ENCODE data around the gene CSGALNACT2. TPM values are rescaled to one million over a fixed set of nuclear protein-coding genes. Genes with fewer than 3 reads are reported as not detected.

The CSGALNACT2 gene
- total RNA-seq, 1 experiment from 2014 or later: 13.4 TPM

- DNase-seq (ENCODE audit: low read depth): no peak
Observed at GRCh38 chr10:43200538-43201390, 62.5 kb downstream of the CSGALNACT2 start.

DNA sequence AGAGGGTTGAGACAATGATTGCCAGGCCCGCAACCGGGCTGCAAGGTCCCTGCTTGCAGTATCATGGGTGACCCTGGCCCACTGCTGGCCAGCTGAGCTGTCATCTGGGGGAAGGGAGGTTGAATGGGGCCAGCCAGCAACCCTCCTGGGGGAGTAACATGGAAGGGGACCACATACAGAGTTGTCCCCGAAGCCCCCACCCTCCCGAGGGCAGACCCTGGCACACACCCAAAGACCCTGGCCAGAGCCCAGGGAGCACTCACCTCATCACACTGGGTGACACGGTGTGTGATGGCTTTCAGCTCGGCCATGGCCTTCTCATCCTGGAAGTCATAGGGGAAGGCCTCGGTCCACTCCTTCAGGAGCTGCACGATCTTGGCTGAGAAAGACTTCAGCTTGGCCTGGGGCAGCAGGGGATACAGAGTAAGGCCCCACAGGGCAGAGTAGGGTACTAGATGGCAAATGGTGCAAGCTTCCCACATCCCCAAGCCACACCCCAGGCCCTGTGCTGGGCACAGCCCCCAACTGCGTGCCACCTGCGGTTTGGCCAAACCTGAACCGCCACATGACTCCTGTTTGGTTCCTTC is 63.4 kb downstream of the CSGALNACT2 start:
- no peak for DNase-seq (ENCODE audit: low read depth)

GRCh38 chr10:43202224-43202656 is 64.0 kb downstream of the CSGALNACT2 start:
- DNase-seq (ENCODE audit: low read depth): peak; percentile 31

DNA sequence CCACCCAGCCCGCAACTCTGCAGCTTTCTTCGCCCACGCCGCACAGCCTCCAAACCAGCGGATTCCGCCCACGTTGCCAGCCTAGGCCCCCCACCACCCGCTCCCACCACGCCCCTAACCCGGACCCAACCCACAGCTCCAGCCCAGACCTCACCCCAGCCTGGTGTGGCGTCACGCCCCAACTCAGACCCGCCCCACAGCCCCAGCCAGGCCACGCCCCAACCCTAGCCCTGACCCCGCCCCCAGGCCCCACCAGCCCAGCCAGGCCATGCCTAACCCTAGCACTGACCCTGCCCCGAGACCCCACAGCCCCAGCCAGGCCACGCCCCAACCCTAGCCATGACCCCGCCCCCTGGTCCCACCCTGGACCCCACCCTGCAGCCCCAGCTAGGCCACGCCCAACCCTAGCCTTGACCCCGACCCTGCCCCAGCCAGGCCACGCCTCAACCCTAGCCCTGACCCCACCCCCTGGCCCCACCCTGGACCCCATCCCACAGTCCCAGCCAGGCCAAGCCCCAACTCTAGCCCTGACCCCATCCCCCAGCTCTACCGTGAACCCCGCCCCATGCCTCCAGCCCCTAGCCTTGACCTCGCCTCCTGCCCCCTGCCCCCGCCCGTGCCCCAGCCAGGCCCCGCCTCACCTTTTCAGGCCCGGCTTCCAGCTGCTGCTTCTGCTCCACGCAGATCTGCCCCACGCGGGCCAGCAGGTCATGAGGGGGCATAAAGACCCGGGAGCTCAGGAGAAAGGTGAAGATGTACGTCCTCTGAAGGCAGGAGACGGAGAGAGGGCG is 64.6 kb downstream of the CSGALNACT2 start:
- no peak for DNase-seq (ENCODE audit: low read depth)

DNA sequence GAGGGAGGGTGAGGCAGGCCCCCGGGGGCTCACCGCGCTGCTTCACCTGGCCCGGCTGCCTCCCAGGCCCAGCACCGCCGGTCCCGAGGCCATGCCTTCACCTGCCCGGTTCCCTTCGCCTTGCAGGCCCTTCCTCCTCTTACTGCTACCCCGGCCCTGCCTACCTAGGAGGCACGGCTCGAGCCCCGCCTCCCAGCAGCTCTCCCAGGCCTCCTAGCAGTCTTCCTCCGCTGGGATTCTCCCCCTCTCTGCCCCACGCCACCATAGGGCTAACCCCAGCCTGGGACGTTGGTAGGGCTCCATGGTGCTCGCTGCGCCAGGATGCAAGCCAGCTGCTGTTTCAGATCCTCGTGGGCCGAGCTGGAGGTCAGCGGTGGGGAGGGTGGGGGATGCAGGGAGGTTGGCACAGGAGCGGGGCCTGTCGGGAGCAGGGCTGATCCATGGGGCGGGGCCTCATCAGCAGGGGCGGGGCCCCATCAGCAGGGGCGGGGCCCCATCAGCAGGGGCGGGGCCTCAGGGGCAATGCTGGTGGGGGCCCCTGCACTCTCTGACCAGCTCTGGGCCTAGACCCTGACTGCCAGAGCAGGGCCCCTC is 65.3 kb downstream of the CSGALNACT2 start:
- DNase-seq (ENCODE audit: low read depth): no peak

- DNase-seq (ENCODE audit: low read depth): no peak
Observed at GRCh38 chr10:43204042-43204942, 66.0 kb downstream of the CSGALNACT2 start.

DNA sequence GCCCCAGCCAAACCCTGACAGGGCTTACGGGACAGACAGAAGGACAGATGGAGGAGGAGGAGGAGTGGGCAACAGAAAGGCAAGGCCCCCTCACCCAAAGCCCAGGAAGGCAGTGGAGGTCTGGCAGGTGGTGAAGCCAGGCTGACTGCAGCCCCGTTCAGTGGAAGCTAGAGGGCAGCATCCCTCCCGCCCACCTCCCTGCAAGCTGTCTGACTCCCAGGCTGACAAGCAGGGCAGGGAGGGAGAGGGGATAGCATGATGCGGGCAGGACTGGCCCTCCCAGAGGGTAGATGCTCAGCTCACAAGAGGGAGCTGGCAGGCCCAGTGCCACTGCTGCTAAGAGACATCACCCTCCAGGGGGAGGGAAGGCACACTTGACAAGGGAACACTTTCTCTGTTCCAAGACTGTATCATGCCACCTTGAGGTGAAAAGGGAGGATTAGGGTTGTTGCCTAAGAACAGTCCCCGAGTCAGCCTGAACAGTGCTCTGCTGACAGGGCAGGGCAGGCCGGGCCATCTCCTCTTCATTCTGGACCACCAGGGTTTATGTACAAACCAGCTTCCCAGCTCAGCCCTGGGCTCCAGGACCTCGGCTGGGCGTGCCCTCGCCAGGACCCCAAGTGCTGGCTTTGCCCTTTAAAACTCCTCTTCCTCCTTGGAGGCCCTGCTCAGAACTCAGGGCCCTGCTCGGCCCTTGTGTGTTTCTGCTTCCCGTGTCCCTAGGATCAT is 66.9 kb downstream of the CSGALNACT2 start:
- DNase-seq (ENCODE audit: low read depth): peak; percentile 33

GRCh38 chr10:43205681-43206390 is 67.6 kb downstream of the CSGALNACT2 start:
- no peak for DNase-seq (ENCODE audit: low read depth)

DNA sequence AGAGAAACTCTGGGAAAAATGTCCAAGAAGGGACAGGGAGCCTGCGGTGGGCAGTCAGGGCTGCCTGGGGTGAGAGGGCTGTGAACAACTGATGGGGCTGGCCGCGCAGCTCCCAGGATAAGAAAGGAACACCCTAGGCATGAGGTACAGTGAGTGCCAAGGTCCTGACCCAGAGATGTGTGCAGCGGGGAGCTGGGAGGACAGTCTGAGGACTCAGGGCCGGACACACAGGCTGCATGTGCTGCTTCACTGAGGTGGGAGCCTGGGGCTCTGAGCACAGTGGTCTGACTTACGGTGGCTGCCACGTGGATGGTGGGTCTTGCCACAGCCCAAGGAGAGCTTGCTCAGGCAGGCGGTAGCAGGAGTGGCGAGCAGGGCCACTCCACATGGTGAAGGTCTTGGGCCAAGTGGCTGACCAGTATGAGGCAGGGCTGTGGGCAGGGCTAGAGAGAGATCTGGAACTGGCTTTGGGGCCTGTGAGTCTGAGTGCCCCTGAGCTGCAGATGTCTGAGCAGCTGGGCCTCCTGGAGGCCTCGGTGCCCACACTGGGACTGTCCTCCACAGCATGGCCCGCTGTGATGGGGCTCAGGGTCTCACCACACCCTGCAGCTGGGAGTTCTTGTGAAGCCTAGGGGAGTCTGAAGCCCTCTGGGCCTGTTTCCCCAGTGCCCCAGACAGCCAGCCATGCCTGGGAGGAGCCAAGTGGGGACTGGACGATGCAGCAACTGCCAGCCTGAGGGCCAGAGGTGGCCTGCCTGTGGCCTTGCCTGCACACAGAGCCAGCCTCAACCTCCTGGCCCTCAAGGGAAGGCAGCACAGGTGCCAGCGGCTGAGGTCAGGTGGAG is 68.4 kb downstream of the CSGALNACT2 start:
- DNase-seq (ENCODE audit: low read depth): no peak

DNA sequence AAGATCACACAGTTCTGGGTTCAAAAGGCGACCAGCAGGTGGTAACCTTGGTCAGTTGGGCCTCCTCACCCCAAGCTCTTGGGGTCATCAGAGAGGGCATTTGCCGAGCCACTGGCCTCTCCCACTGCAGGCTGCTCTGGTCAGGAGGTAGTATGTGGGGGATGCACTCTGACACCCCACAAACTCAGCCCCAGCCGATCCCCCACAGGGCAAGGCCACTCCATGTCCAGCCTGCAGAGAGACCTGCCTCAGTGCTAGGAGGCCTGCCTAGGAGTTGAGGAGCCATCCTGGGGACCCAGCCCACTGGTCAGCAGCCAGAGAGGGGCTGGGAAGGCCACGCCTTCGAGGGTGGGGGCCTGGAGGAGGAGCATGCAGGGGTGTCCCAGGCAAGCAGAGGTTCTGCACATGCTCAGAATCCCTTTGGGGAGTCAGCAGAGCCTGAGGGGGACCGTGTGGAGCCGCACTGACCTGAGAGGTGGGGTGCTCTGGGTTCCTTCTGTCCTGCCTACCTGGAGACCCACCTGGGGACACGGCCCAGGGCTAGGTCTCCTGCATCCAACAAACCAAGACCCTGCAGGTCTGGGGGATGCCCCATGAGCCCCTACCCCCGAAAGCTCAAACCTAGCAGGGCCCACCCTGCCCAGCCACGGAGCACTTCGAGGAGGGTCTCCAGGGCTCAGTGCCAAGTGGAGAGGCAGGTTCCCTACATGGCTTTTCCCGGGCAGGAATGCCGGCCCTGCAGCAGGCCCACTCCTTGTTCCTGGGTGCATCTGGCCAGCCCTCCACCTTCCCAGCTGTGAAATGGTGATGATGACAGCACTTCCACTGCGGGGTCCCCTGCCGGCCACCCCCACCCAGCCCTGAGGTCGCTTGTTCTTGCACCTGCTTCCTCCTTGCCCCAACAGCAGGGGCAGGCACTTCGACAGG is 70.2 kb downstream of the CSGALNACT2 start:
- no peak for DNase-seq (ENCODE audit: low read depth)

- DNase-seq (ENCODE audit: low read depth): no peak
Observed at GRCh38 chr10:43209074-43209455, 70.8 kb downstream of the CSGALNACT2 start.

- no peak for DNase-seq (ENCODE audit: low read depth)
Observed at GRCh38 chr10:43209651-43210141, 71.5 kb downstream of the CSGALNACT2 start.

DNA sequence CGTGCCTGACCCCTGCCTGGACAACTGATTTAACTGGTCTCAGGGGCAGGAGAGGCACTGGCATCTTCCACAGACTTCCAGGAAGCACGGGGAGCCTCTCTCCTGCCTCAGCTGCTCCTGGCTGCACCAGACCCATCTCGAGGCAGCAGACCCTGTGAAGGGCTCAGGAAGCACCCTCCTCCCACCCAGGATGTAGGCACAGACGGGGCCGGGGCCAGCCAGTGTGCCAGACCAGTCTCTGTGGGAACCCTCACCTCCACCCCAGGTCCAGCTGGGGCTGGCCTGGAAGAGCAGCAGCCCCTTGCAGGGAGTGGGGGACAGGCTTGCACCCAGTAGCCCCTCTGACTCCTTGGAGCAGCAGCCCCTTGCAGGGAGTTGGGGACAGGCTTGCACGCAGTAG is 72.3 kb downstream of the CSGALNACT2 start:
- DNase-seq (ENCODE audit: low read depth): no peak

DNA sequence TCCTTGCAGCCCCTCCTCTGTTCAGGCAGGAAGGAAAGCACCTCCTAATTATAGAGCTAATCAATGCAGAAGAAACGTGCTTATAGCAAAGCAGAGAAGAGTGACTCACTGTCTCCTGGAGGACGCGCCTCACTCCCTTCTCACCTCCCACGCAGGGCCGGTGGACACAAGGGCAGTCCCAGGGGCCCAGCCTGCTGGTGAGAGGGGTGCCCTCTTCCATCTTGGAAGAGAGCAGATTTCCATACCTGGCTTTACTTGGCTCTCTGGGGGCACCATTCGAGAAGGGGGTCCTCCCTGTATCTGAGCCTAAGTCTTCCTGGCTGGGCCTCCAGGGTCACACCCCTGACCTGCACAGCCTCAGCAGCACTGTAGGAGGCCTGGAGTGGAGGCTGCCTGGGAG is 72.8 kb downstream of the CSGALNACT2 start:
- no peak for DNase-seq (ENCODE audit: low read depth)

DNA sequence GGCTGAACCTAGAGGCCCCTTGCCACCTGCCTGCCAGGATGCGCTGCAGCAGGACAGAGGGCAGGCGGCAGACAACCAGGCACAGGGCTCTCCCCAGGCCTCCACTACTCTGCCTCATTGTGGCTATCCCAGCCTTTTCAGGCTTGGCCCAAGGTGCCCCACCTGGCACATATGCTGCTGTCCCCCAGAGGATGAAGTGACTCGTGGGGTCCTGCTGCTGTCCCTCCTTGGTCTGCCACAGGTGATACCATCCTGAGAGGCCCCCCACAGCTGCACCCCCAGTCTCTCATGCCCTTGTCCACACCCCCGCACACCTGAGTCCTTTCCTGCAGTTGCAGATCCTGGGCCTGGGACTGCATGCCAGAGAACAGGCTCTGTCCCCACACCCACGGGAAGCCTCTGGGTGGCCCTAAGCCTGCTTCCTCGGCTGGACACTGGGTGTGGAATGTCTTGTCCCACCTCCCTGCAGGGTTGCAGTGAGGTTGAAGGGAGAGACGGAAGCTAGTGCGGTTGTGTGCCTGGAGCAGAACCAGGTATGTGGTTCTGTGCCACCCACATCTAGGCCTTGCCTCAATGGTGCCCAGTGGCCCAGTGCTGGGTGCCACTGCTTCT is 73.3 kb downstream of the CSGALNACT2 start:
- no peak for DNase-seq (ENCODE audit: low read depth)

GRCh38 chr10:43212043-43212721 is 73.9 kb downstream of the CSGALNACT2 start:
- peak; percentile 23 for DNase-seq (ENCODE audit: low read depth)
